Umbilical cord (tissue), 2 donors: Measurements from ENCODE around the gene ZFAND2A. TPM values are rescaled to one million over a fixed set of nuclear protein-coding genes. Genes with fewer than 3 reads are reported as not detected.
"Not testable (repeated sequence)": the region's sequence is repeated elsewhere in the genome, so short reads cannot be mapped to it uniquely, and the experiment has no call there.

Experiments
- DNase-seq: peaks from one replicate; pipeline ENCODE4 v3.0.0-alpha.2; 2015; ENCODE audit warnings: low spot score
- total RNA-seq: library from RNA; depleted of rRNA; stranded (reverse); fragments of >200 nt; gene quantifications from one replicate; pipeline ENCODE4 v1.2.3, GENCODE V29; 2014; ENCODE audit warnings: low replicate concordance; ENCODE audit not compliant: insufficient read depth

The ZFAND2A gene
- total RNA-seq, 1 donor from 2014 or later: 20.5 TPM

DNA sequence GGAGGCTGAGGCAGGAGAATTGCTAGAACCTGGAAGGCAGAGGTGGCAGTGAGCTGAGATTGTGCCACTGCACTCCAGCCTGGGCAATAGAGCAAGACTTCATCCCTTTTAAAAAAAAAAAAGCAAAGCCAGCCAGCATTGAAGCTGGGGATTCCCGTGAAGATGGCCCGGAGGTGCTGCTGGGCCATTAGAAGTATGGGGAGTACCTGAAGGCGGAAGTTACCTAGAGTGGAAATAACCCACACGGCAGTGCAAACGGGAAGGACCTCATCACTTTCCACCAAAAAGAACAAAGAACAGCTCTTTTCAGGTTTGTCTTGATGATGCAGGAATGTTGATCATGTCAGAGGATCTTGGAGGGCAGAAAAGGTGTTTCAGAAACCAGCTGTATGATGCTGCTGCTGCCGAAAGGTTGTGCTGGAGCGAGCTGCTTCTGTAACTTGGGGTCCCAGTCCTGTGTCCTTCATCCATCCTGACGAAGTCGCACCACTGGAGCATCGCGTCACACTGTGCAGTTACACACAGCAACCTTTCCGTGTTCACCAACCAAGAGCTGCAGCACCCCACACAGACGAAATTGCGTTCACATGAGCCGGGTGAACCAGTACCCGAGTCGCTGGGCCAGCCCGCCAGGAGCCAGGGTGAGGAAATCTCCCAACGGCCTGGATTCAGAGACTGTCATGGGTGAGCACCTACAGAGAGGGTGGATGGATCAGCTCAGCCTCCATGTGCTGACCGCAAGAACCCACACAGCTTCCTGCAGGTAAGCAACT is 8.2 kb downstream of the ZFAND2A start:
- no peak for DNase-seq

DNA sequence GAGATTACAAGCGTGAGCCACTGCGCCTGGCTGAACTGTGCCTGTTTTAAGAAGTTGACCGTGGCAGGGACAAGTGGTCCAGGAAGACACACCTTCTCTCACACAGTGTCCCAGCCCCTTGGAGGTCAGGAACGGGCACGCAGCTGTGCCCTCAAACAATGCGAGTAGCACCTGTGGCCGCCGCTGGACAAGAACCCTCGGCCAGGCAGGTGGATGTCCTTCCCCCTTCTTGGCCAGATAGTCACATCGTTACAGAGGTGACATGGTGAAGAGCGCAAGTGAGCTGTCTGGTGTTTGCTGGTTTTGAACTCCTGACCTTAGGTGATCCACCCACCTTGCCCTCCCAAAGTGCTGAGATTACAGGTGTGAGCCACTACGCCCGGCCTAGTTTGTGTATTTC is 8.8 kb downstream of the ZFAND2A start:
- no peak for DNase-seq

DNA sequence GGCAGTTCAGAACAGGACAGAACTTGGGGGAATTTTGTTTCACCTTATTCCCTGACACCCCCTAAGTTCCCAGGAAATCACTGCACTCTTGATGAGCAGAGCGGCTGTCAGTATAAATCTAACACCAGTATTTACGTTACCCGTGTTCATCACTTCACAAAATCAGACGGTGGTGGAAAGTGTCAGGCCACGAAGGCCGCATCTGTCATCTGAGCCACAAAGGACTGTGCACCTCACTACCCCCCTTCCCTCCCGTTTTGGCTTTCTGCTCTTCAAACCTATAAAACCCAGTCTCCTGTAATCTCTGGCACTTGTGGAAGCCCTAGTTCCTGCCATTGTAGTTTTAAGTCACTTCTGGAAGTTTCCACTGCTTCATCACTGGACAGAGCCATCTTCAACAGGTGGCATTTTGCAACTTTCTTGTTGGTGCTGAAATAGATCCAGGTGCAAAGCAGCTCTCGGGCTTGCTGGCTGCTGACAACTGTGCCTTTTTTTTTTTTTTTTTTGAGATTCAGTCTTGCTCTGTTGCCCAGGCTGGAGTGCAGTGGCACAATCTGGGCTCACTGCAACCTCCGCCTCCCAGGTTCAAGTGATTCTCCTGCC is 9.5 kb downstream of the ZFAND2A start:
- DNase-seq: no peak

GRCh38 chr7:1149351-1149794 is 10.6 kb downstream of the ZFAND2A start:
- no peak for DNase-seq

- not testable (repeated sequence) for DNase-seq
Observed at GRCh38 chr7:1147873-1148272, 12.1 kb downstream of the ZFAND2A start.

DNA sequence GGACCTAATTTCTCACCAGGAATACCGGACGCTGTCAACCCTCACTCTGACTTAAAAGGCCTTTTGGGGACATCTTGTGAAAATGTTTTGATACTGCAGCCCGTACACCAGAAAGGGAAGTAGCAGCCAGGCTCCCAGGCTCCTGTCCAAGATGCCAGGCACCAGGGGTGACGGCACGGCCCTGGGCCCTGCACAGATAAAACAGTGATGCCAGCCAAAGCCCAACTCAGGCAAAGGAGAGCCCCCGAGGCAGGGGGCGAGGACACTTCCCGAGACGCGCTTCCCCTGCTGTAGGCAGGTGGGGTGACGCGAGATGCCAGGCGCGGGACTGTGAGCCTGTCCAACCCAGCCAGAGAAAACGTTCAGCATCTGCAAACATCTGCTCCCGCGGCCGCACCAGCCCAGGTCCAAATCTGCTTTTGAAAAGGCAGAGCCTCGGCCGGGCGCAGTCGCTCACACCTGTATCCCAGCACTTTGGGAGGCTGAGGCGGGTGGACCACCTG is 15.7 kb downstream of the ZFAND2A start:
- DNase-seq: peak; percentile 28

DNA sequence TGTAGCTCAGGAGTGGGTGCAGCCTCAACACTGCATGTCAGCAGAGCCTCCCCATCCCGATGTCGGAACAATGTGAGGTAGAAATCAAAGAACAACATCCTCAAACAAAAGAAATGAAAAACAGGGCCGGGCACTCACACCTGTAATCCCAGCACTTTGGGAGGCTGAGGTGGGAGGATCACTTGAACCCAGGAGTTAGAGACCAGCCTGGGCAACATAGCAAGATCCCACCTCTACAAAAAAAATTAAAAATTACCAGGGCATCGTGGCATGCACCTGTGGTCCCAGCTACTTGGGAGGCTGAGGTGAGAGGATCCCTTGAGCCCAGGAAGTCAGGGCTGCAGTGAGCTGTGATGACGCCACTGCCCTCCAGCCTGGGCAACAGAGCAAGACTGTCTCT is 17.0 kb downstream of the ZFAND2A start:
- not testable (repeated sequence) for DNase-seq

DNA sequence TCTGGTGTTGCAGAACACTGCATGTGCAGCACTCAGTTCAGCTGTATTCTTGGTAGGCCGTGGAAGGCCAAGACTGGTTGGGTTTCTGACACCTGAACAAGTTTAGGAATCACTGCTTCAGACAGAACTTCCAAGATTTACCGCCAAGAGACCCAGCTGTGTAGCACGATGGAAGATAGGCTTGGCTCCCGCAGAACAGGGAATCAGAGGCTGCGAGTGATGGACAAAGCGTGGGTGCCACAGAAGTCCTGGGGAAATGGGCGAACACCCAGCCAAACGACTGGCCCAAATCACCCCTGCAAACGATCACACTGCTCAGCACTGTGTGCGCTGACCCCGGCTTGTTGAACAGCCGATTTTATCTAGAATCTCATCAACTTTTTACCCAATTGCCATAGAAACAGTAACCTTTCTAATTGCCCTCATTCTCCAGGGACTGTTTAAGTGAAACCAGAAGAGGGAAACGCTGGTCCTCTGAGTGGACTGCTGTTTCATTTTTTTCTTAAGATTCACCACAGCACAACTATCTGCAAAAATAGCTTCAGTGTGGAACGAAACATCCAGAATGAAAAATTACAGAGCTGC is 17.9 kb downstream of the ZFAND2A start:
- no peak for DNase-seq

DNA sequence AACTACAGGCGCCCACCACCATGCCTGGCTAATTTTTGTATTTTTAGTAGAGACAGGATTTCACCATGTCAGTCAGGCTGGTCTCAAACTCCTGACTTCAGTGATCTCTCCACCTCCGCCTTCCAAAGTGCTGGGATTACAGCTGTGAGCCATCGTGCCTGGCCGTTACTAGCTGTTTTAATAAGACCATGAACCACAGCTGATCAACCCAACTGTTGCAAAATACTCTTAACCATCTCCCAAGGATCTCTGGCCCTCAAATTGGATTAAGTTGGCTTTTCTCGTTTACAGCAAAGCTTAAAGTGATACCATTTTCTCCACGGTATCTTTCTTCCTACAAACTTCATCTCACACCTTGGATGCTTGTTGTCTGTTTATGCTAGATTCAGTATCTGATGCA is 18.3 kb downstream of the ZFAND2A start:
- DNase-seq: no peak

DNA sequence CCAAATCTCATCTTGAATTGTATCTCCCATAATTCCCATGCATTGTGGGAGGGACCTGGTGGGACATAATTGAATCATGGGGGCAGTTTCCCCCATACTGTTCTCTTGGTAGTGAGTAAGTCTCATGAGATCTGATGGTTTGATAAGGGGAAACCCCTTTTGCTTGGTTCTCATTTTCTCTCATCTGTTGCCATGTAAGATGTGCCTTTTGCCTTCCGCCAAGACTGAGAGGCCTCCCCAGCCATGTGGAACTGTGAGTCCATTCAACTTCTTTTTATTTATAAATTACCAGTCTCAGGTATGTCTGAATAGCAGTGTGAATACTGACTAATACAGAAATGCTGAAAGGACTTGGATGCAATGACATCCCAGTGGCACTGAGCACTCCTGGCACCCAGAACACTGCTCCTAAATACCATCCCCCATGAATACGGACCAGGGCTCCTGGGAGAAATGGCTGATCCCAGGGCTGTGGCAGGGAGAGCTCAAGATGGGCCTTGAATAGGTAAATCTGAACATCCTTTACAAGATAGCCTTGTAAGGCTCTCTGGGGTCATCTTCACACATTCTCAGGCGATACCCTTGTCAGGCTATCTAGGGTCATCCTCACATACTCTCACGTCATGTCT is 19.4 kb downstream of the ZFAND2A start:
- no peak for DNase-seq

- no peak for DNase-seq
Observed at GRCh38 chr7:1137517-1138167, 22.4 kb downstream of the ZFAND2A start.

- DNase-seq: no peak
Observed at GRCh38 chr7:1136841-1137516, 23.0 kb downstream of the ZFAND2A start.

- DNase-seq: no peak
Observed at GRCh38 chr7:1134951-1135350, 25.0 kb downstream of the ZFAND2A start.

- DNase-seq: no peak
Observed at GRCh38 chr7:1131471-1132265, 28.3 kb downstream of the ZFAND2A start.

- DNase-seq: no peak
Observed at GRCh38 chr7:1130021-1130990, 29.7 kb downstream of the ZFAND2A start.

DNA sequence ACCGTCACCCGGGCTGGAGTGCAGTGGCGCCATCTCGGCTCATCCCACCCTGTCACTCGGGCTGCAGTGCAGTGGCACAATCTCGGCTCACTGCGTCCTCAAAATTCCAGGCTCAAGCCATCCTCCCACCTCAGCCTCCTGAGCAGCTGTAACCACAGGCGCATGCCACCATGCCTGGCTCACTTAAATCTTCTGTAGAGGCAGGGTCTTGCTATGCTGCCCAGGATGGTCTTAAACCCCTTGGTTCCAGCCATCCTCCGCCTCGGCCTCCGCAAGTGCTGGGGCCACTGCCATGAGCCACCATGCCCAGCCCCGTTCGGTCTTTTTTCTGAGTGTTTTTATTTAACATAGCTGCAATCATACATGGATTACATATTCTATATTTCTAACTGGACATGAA is 30.6 kb downstream of the ZFAND2A start:
- DNase-seq: no peak

GRCh38 chr7:1127001-1127400 is 33.0 kb downstream of the ZFAND2A start:
- DNase-seq: no peak

- DNase-seq: no peak
Observed at GRCh38 chr7:1125603-1125969, 34.4 kb downstream of the ZFAND2A start.
